IPS-15b (cell line): ENCODE data around the gene TBCB.

Experiments
- H3K27me3 ChIP-seq: one replicate; pipeline ENCODE4 v1.6.1; 2013; ENCODE audit warnings: low read length; ENCODE audit not compliant: control insufficient read depth, insufficient read depth
- H3K36me3 ChIP-seq: one replicate; pipeline ENCODE4 v1.6.1; 2013; ENCODE audit warnings: low read length; ENCODE audit not compliant: control insufficient read depth, insufficient read depth
- H3K4me1 ChIP-seq: one replicate; pipeline ENCODE4 v1.6.1; 2013; ENCODE audit warnings: mild to moderate bottlenecking, low read length; ENCODE audit not compliant: control insufficient read depth, insufficient read depth
- H3K4me3 ChIP-seq: one replicate; pipeline ENCODE4 v1.5.1; 2013; ENCODE audit warnings: low read depth, low read length
- H3K9ac ChIP-seq: one replicate; pipeline ENCODE4 v1.6.1; 2013; ENCODE audit warnings: low read depth, mild to moderate bottlenecking, low read length
- H3K9me3 ChIP-seq: one replicate; pipeline ENCODE4 v1.6.1; 2013; ENCODE audit warnings: mild to moderate bottlenecking, low read length; ENCODE audit not compliant: control insufficient read depth, insufficient read depth

The TBCB gene

GRCh38 chr19:36141039-36141927, 26.0 kb downstream of the TBCB start:
- H3K4me1 ChIP-seq = peaks cover 6% of the 10 kb centered on the region
- no peaks in the 10 kb centered on the region for H3K27me3 ChIP-seq
- H3K4me3 ChIP-seq = peak overlapping the region; percentile 97
- peak overlapping the region; percentile 65 for H3K9ac ChIP-seq
- H3K36me3 ChIP-seq = peaks cover 25% of the 10 kb centered on the region
- no peaks in the 10 kb centered on the region for H3K9me3 ChIP-seq

- Histone ChIP-seq H3K4me3 (peak overlapping the region; percentile 73), H3K9me3 (no peaks in the 10 kb centered on the region), H3K9ac (no peak overlapping the region), H3K27me3 (no peaks in the 10 kb centered on the region), H3K4me1 (peaks cover 4% of the 10 kb centered on the region), H3K36me3 (peaks cover 33% of the 10 kb centered on the region)
Measured at GRCh38 chr19:36142046-36142445, 26.8 kb downstream of the TBCB start.

- H3K9me3 ChIP-seq = no peaks in the 10 kb centered on the region
- no peaks in the 10 kb centered on the region for H3K27me3 ChIP-seq
- peaks cover 4% of the 10 kb centered on the region for H3K4me1 ChIP-seq
- H3K9ac ChIP-seq = no peak overlapping the region
- peaks cover 35% of the 10 kb centered on the region for H3K36me3 ChIP-seq
- H3K4me3 ChIP-seq = no peak overlapping the region
Measured at GRCh38 chr19:36142496-36142895, 27.2 kb downstream of the TBCB start.

- H3K27me3 ChIP-seq = no peaks in the 10 kb centered on the region
- no peaks in the 10 kb centered on the region for H3K9me3 ChIP-seq
- H3K9ac ChIP-seq = no peak overlapping the region
- H3K4me3 ChIP-seq = no peak overlapping the region
- peaks cover 4% of the 10 kb centered on the region for H3K4me1 ChIP-seq
- peaks cover 45% of the 10 kb centered on the region for H3K36me3 ChIP-seq
Measured at GRCh38 chr19:36144624-36145023, 29.4 kb downstream of the TBCB start.

GRCh38 chr19:36149673-36150406, 34.6 kb downstream of the TBCB start:
- Histone ChIP-seq H3K27me3 (no peaks in the 10 kb centered on the region), H3K4me3 (no peak overlapping the region), H3K9ac (no peak overlapping the region), H3K36me3 (peaks cover 38% of the 10 kb centered on the region), H3K4me1 (peaks cover 2% of the 10 kb centered on the region), H3K9me3 (no peaks in the 10 kb centered on the region)

GRCh38 chr19:36150586-36150985, 35.3 kb downstream of the TBCB start:
- H3K4me1 ChIP-seq = peaks cover 2% of the 10 kb centered on the region
- no peak overlapping the region for H3K9ac ChIP-seq
- H3K36me3 ChIP-seq = peaks cover 36% of the 10 kb centered on the region
- H3K4me3 ChIP-seq = no peak overlapping the region
- no peaks in the 10 kb centered on the region for H3K27me3 ChIP-seq
- no peaks in the 10 kb centered on the region for H3K9me3 ChIP-seq

GRCh38 chr19:36151144-36152018, 36.1 kb downstream of the TBCB start:
- Histone ChIP-seq H3K4me1 (peaks cover 2% of the 10 kb centered on the region), H3K27me3 (no peaks in the 10 kb centered on the region), H3K9me3 (no peaks in the 10 kb centered on the region), H3K9ac (peak overlapping the region; percentile 54), H3K36me3 (peaks cover 28% of the 10 kb centered on the region), H3K4me3 (peak overlapping the region; percentile 38)

GRCh38 chr19:36152019-36152351, 36.7 kb downstream of the TBCB start:
- Histone ChIP-seq H3K4me3 (peak overlapping the region; percentile 38), H3K9ac (peak overlapping the region; percentile 54), H3K4me1 (peaks cover 2% of the 10 kb centered on the region), H3K36me3 (peaks cover 22% of the 10 kb centered on the region), H3K27me3 (no peaks in the 10 kb centered on the region), H3K9me3 (no peaks in the 10 kb centered on the region)

- Histone ChIP-seq H3K9ac (peak within 1 kb of the TSS; percentile 54), H3K4me3 (peak within 1 kb of the TSS; percentile 38), H3K9me3 (no peaks in the 10 kb centered on the region), H3K27me3 (no peaks in the 10 kb centered on the region), H3K36me3 (peaks cover 19% of the 10 kb centered on the region), H3K4me1 (peaks cover 2% of the 10 kb centered on the region)
Measured at GRCh38 chr19:36152352-36153091, 37.3 kb downstream of the TBCB start, which contains the start of gene COX7A1. COX7A1 (minus strand) TSS chr19:36152447; CDS start chr19:36152407, 40 bp downstream.

- H3K27me3 ChIP-seq = no peaks in the 10 kb centered on the region
- H3K4me1 ChIP-seq = peaks cover 2% of the 10 kb centered on the region
- H3K9ac ChIP-seq = no peak overlapping the region
- H3K9me3 ChIP-seq = no peaks in the 10 kb centered on the region
- no peak overlapping the region for H3K4me3 ChIP-seq
- peaks cover 19% of the 10 kb centered on the region for H3K36me3 ChIP-seq
Measured at GRCh38 chr19:36153126-36153525, 37.9 kb downstream of the TBCB start.
